ENCODE measurements around the gene POLA1.
A peak's percentile ranks its signal among the peaks of the same experiment; 100 is the strongest.

Gene POLA1

GRCh38 chrX:24983931-24984330 lies 290.2 kb downstream of the POLA1 start:
- in situ Hi-C loops (cut with HindIII; ENCODE audit: low pct_unique_long_range_greater_than_20kb, low sequenced_read_pairs): no loop called here
- no peak for TF ChIP-seq JUND (IDR thresholded peaks at IDR 0.05; ENCODE audit: low read depth)
- DNase-seq (ENCODE audit: low read depth in 1 of 2, low spot score in 1 of 2): no peak

GRCh38 chrX:24985120-24985519 lies 291.4 kb downstream of the POLA1 start:
- TF ChIP-seq JUND (IDR thresholded peaks at IDR 0.05; ENCODE audit: low read depth): no peak
- in situ Hi-C loops (cut with HindIII; ENCODE audit: low pct_unique_long_range_greater_than_20kb, low sequenced_read_pairs): no loop called here
- no peak for DNase-seq (ENCODE audit: low read depth in 1 of 2, low spot score in 1 of 2)

GRCh38 chrX:24987731-24988130 lies 294.0 kb downstream of the POLA1 start:
- DNase-seq (ENCODE audit: low read depth in 1 of 2, low spot score in 1 of 2): no peak
- in situ Hi-C loops (cut with HindIII; ENCODE audit: low pct_unique_long_range_greater_than_20kb, low sequenced_read_pairs): no loop called here
- TF ChIP-seq JUND (IDR thresholded peaks at IDR 0.05; ENCODE audit: low read depth): no peak

- no peak for TF ChIP-seq JUND (IDR thresholded peaks at IDR 0.05; ENCODE audit: low read depth)
- DNase-seq (ENCODE audit: low read depth in 1 of 2, low spot score in 1 of 2): peak in 1 of 2 experiments; percentile 56
- in situ Hi-C loops (cut with HindIII; ENCODE audit: low pct_unique_long_range_greater_than_20kb, low sequenced_read_pairs): no loop called here
Measured at GRCh38 chrX:24988314-24988713, 294.6 kb downstream of the POLA1 start.

- DNase-seq (ENCODE audit: low read depth in 1 of 2, low spot score in 1 of 2): no peak
- in situ Hi-C loops (cut with HindIII; ENCODE audit: low pct_unique_long_range_greater_than_20kb, low sequenced_read_pairs): no loop called here
- TF ChIP-seq JUND (IDR thresholded peaks at IDR 0.05; ENCODE audit: low read depth): no peak
Measured at GRCh38 chrX:24990535-24990934, 296.8 kb downstream of the POLA1 start.

GRCh38 chrX:24993879-24994278 lies 300.2 kb downstream of the POLA1 start:
- TF ChIP-seq JUND (IDR thresholded peaks at IDR 0.05; ENCODE audit: low read depth): no peak
- no peak for DNase-seq (ENCODE audit: low read depth in 1 of 2, low spot score in 1 of 2)
- in situ Hi-C loops (cut with HindIII; ENCODE audit: low pct_unique_long_range_greater_than_20kb, low sequenced_read_pairs): no loop called here

- DNase-seq (ENCODE audit: low read depth in 1 of 2, low spot score in 1 of 2): no peak
- in situ Hi-C loops (cut with HindIII; ENCODE audit: low pct_unique_long_range_greater_than_20kb, low sequenced_read_pairs): no loop called here
Measured at GRCh38 chrX:24996096-24996709, 302.5 kb downstream of the POLA1 start.

GRCh38 chrX:24999511-24999910 lies 305.8 kb downstream of the POLA1 start:
- in situ Hi-C loops (cut with HindIII; ENCODE audit: low pct_unique_long_range_greater_than_20kb, low sequenced_read_pairs): no loop called here
- DNase-seq (ENCODE audit: low read depth in 1 of 2, low spot score in 1 of 2): no peak
- TF ChIP-seq JUND (IDR thresholded peaks at IDR 0.05; ENCODE audit: low read depth): no peak

More at GRCh38 chrX:24996096-24996709, 302.5 kb downstream of the POLA1 start:
- no peak for TF ChIP-seq JUND (IDR thresholded peaks at IDR 0.05; ENCODE audit: low read depth)

GRCh38 chrX:25001808-25002660 lies 308.3 kb downstream of the POLA1 start:
- TF ChIP-seq JUND (IDR thresholded peaks at IDR 0.05; ENCODE audit: low read depth): no peak
- in situ Hi-C loops (cut with HindIII; ENCODE audit: low pct_unique_long_range_greater_than_20kb, low sequenced_read_pairs): no loop called here
- DNase-seq (ENCODE audit: low read depth in 1 of 2, low spot score in 1 of 2): no peak

GRCh38 chrX:25002661-25003020 lies 308.9 kb downstream of the POLA1 start:
- in situ Hi-C loops (cut with HindIII; ENCODE audit: low pct_unique_long_range_greater_than_20kb, low sequenced_read_pairs): no loop called here
- no peak for TF ChIP-seq JUND (IDR thresholded peaks at IDR 0.05; ENCODE audit: low read depth)
- no peak for DNase-seq (ENCODE audit: low read depth in 1 of 2, low spot score in 1 of 2)

GRCh38 chrX:25003066-25003849 lies 309.5 kb downstream of the POLA1 start:
- in situ Hi-C loops (cut with HindIII; ENCODE audit: low pct_unique_long_range_greater_than_20kb, low sequenced_read_pairs): no loop called here
- no peak for TF ChIP-seq JUND (IDR thresholded peaks at IDR 0.05; ENCODE audit: low read depth)
- no peak for DNase-seq (ENCODE audit: low read depth in 1 of 2, low spot score in 1 of 2)

- in situ Hi-C loops (cut with HindIII; ENCODE audit: low pct_unique_long_range_greater_than_20kb, low sequenced_read_pairs): no loop called here
- no peak for TF ChIP-seq JUND (IDR thresholded peaks at IDR 0.05; ENCODE audit: low read depth)
- DNase-seq (ENCODE audit: low read depth in 1 of 2, low spot score in 1 of 2): no peak
Measured at GRCh38 chrX:25004040-25004439, 310.3 kb downstream of the POLA1 start.
